PC-9 (cell line): ENCODE results near the gene RBM8A.

ENCODE experiments used
- CTCF ChIP-seq: fragments of 200-600 bp; sonication (generic); conservative IDR thresholded peaks from 2 replicates; pipeline ENCODE4 v1.6.1; 2017; ENCODE audit warnings: mixed run types, antibody characterized with exemption, mild to moderate bottlenecking, moderate library complexity
- EZH2 ChIP-seq: fragments of 200-600 bp; sonication (generic); IDR thresholded peaks from 2 replicates; pipeline ENCODE4 v1.8.0; 2017; ENCODE audit warnings: antibody characterized with exemption, low read depth

GRCh38 chr1:145916745-145917144 lies 10.5 kb downstream of the RBM8A start:
- TF ChIP-seq CTCF (no peak), EZH2 (no peak)
